HG03575 (cell line): ENCODE measurements around the gene PTPN5.
"Not testable (repeated sequence)": the region's sequence is repeated elsewhere in the genome, so short reads cannot be mapped to it uniquely, and the experiment has no call there.

Experiments used
- ATAC-seq: cut with Tn5 transposase; IDR thresholded peaks from one replicate; pipeline ENCODE4 v1.9.1; 2021; ENCODE audit not compliant: unreplicated experiment, insufficient number of reproducible peaks, low FRiP score; ENCODE audit errors: extremely low read depth

The PTPN5 gene

GRCh38 chr11:18700375-18700774 is 91.2 kb downstream of the PTPN5 start:
- ATAC-seq, result no peak

- ATAC-seq, result no peak
These were observed 91.7 kb downstream of the PTPN5 start for GRCh38 chr11:18699848-18700261.

- no peak for ATAC-seq
These were observed 92.4 kb downstream of the PTPN5 start for GRCh38 chr11:18699269-18699596.

- ATAC-seq, result no peak
These were observed 93.0 kb downstream of the PTPN5 start, which contains the start of gene TMEM86A for GRCh38 chr11:18698341-18699268. Gene TMEM86A, plus strand, starts transcription at chr11:18698779. Its CDS starts 108 bp downstream, at chr11:18698887.

- no peak for ATAC-seq
These were observed 94.0 kb downstream of the PTPN5 start for GRCh38 chr11:18697576-18697975.

GRCh38 chr11:18696638-18697225 is 94.9 kb downstream of the PTPN5 start:
- ATAC-seq, result no peak

GRCh38 chr11:18692941-18693760 is 98.4 kb downstream of the PTPN5 start:
- ATAC-seq, result no peak

GRCh38 chr11:18691467-18692140 is 100.0 kb downstream of the PTPN5 start:
- ATAC-seq, result not testable (repeated sequence)

GRCh38 chr11:18684267-18684666 is 107.3 kb downstream of the PTPN5 start:
- no peak for ATAC-seq

- ATAC-seq, result no peak
These were observed 109.1 kb downstream of the PTPN5 start for GRCh38 chr11:18682466-18682865.

GRCh38 chr11:18681949-18682348 is 109.6 kb downstream of the PTPN5 start:
- not testable (repeated sequence) for ATAC-seq
